Right atrium auricular region (tissue), 2 donors: ENCODE results near the gene WDR70. TPM values are rescaled to one million over a fixed set of nuclear protein-coding genes. Genes with fewer than 3 reads are reported as not detected.
A peak's percentile ranks its signal among the peaks of the same experiment; 100 is the strongest.
"Not testable (repeated sequence)": the region's sequence is repeated elsewhere in the genome, so short reads cannot be mapped to it uniquely, and the experiment has no call there.

Experiments
- DNase-seq: peaks from one replicate; pipeline ENCODE4 v3.0.0-alpha.2; 2019; ENCODE audit warnings: low spot score
- H3K27ac ChIP-seq, 2 donors: fragments of 200-600 bp; sonication (generic); 1 replicate in 1 of 2; 2 replicates in 1 of 2; pipeline ENCODE4 v1.5.1; 2016 to 2019
- H3K27me3 ChIP-seq, 2 donors: fragments of 200-600 bp; sonication (generic); one replicate each; pipeline versions ENCODE4 v1.5.1 to v1.6.0; 2017 to 2019
- H3K36me3 ChIP-seq: fragments of 200-600 bp; sonication (generic); one replicate; pipeline ENCODE4 v1.5.1; 2016
- H3K4me1 ChIP-seq, 2 donors: fragments of 200-600 bp; sonication (generic); one replicate each; pipeline versions ENCODE4 v1.5.1 to v1.6.0; 2017 to 2019
- H3K4me3 ChIP-seq, 2 donors: fragments of 200-600 bp; sonication (generic); 1 replicate in 1 of 2; 2 replicates in 1 of 2; pipeline ENCODE4 v1.5.1; 2017 to 2019; ENCODE audit warnings: mild to moderate bottlenecking in 1 of 2, moderate library complexity in 1 of 2
- H3K9me3 ChIP-seq, 2 donors: fragments of 200-600 bp; sonication (generic); one replicate each; pipeline ENCODE4 v1.5.1; 2019
- CTCF ChIP-seq, 2 donors: fragments of 200-600 bp; sonication (generic); IDR thresholded peaks; one replicate each; pipeline ENCODE4 v1.5.1; 2019; ENCODE audit warnings: antibody characterized with exemption in 2 of 2
- total RNA-seq, 2 donors: library from RNA; depleted of rRNA; stranded (reverse); fragments of >200 nt; gene quantifications; one replicate each; pipeline ENCODE4 v1.1.0, GENCODE V29; 2016

The WDR70 gene
- total RNA-seq: 10 to 100 TPM in 1 of 2 donors, 1 to 10 TPM in 1; 8.2 to 12.2 TPM

DNA sequence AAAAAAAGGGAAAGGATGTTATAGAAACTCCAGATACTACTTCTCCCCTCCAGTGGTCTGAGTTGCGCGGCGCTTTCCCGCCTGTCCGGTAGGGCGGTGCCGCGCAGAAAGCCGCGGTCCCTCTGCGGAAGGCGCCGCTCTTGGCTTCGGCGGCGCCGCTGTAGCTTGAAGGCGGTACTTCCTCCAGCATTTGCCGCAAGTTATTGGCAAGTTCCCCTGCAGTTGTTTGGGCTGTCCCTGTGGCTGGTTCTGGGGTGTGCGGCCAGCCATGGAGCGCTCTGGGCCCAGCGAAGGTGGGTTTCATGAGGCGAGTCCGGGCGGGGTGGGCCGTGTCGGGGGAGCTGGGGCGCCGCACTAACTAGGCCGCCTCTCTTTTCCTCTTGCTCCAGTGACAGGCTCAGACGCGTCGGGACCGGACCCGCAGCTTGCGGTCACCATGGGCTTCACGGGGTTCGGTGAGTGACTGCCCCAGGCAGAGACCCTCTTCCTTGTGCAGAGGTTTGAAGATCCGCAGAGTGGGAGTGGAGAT is at the start of gene WDR70:
Gene WDR70, plus strand, starts transcription at position 219 of the 529 bp plus-strand sequence. Its CDS starts 50 bp downstream, at position 269.
- H3K4me1 ChIP-seq, H3K9me3 ChIP-seq, H3K27me3 ChIP-seq: not testable (repeated sequence)
- Histone ChIP-seq H3K36me3 (peaks cover 21% of the 10 kb centered on the region), H3K4me3 (peak within 1 kb of the TSS; percentile 72 to 83), H3K27ac (peak within 1 kb of the TSS; percentile 49 to 71)
- TF ChIP-seq CTCF (IDR thresholded peaks at IDR 0.05): peak; percentile 21 to 74
- DNase-seq: peak; percentile 86

DNA sequence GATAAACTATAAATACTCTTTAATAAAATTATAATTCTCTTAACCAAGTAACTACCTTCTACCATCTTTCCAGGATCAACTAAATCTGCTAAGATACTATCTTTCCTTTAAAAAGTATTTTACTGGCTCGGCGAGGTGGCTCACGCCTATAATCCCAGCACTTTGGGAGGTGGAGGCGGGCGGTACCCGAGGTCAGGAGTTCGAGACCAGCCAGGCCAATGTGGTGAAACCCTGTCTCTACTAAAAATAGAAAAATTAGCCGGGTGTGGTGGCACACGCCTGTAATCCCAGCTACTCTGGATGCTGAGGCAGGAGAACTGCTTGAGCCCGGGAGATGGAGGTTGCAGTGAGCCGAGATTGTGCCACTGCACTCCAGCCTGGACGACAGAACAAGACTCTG is 44.4 kb upstream of the WDR70 start:
- not testable (repeated sequence) for H3K4me1 ChIP-seq, H3K27me3 ChIP-seq, H3K4me3 ChIP-seq, DNase-seq, H3K9me3 ChIP-seq, H3K27ac ChIP-seq
- peaks cover 55% of the 10 kb centered on the region for H3K36me3 ChIP-seq

- not testable (repeated sequence) for H3K4me3 ChIP-seq, DNase-seq, H3K4me1 ChIP-seq, H3K27me3 ChIP-seq, H3K9me3 ChIP-seq, H3K27ac ChIP-seq
- peaks cover 68% of the 10 kb centered on the region for H3K36me3 ChIP-seq
These were observed 36.4 kb upstream of the WDR70 start for GRCh38 chr5:37342741-37343140.

- no peak overlapping the region for H3K4me3 ChIP-seq
- H3K4me1 ChIP-seq: no peaks in the 10 kb centered on the region
- DNase-seq: no peak
- H3K36me3 ChIP-seq: peaks cover 70% of the 10 kb centered on the region
- no peak for TF ChIP-seq CTCF (IDR thresholded peaks at IDR 0.05)
- H3K27me3 ChIP-seq: no peaks in the 10 kb centered on the region
- H3K9me3 ChIP-seq: no peaks in the 10 kb centered on the region
- H3K27ac ChIP-seq: no peak overlapping the region
These were observed 24.0 kb upstream of the WDR70 start for GRCh38 chr5:37355161-37355560.

DNA sequence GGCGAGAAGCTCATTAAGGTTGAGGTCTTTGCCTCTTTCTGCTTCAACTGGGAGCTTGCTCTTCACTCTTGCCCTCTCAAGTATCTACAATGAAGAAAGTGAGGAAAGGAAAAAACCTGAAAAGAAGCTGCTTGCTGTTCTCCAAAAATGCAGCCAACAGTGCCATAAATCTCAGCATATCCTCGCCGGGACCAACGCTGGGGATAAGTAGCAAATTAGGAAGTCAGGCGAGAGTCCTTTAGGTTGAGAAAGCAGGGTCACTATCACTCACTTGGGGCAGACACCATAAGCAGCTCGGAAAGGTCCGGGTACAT is 8.6 kb upstream of the WDR70 start:
- peaks cover 0 to 25% of the 10 kb centered on the region in 2 donors for H3K4me1 ChIP-seq
- peak overlapping the region; percentile 72 for H3K4me3 ChIP-seq
- no peak for TF ChIP-seq CTCF (IDR thresholded peaks at IDR 0.05)
- no peaks in the 10 kb centered on the region for H3K27me3 ChIP-seq
- H3K36me3 ChIP-seq: no peaks in the 10 kb centered on the region
- H3K27ac ChIP-seq: peak overlapping the region; percentile 80 to 82
- no peak for DNase-seq
- no peaks in the 10 kb centered on the region for H3K9me3 ChIP-seq

GRCh38 chr5:37370864-37371726 is 8.0 kb upstream of the WDR70 start, which contains the start of gene NUP155:
NUP155 (minus strand) TSS chr5:37371106; CDS start chr5:37370977, 129 bp downstream.
- no peak for TF ChIP-seq CTCF (IDR thresholded peaks at IDR 0.05)
- Histone ChIP-seq H3K36me3 (no peaks in the 10 kb centered on the region), H3K27me3 (no peaks in the 10 kb centered on the region), H3K4me3 (peak within 1 kb of the TSS; percentile 72), H3K4me1 (peaks cover 0 to 25% of the 10 kb centered on the region in 2 donors), H3K9me3 (no peaks in the 10 kb centered on the region), H3K27ac (peak within 1 kb of the TSS; percentile 80 to 82)
- DNase-seq: peak; percentile 91
